HAP-1 (cell line): ENCODE measurements around the gene AHCYL1.
A peak's percentile ranks its signal among the peaks of the same experiment; 100 is the strongest.

Experiments used
- DNase-seq, 2 experiments: peaks; one replicate each; pipeline ENCODE4 v3.0.0-alpha.2; 2016 to 2020; ENCODE audit warnings: low spot score in 2 of 2
- H3K27me3 ChIP-seq: fragments of 250-450 bp; sonication (Bioruptor Pico); 2 replicates; pipeline ENCODE4 v1.5.1; 2020; ENCODE audit warnings: low read depth, mild to moderate bottlenecking, moderate library complexity
- H3K36me3 ChIP-seq: fragments of 250-450 bp; sonication (Bioruptor Pico); replicated peaks from 2 replicates; pipeline ENCODE4 v1.5.1; 2020; ENCODE audit warnings: mild to moderate bottlenecking
- H3K4me1 ChIP-seq: fragments of 250-450 bp; sonication (Bioruptor Pico); 2 replicates; pipeline ENCODE4 v1.5.1; 2020; ENCODE audit warnings: mild to moderate bottlenecking
- H3K4me3 ChIP-seq: fragments of 250-450 bp; sonication (Bioruptor Pico); 2 replicates; pipeline ENCODE4 v1.5.1; 2020; ENCODE audit warnings: mild to moderate bottlenecking, moderate library complexity
- H3K9me3 ChIP-seq: fragments of 250-450 bp; sonication (Bioruptor Pico); 2 replicates; pipeline ENCODE4 v1.5.1; 2020; ENCODE audit warnings: mild to moderate bottlenecking, moderate library complexity
- in situ Hi-C: fragments of 300-500 bp; cut with MboI; formaldehyde crosslinking; loops from 3 replicates; pipeline ENCODE4 v1.14.3; 2020; ENCODE audit warnings: low sequenced_read_pairs, inconsistent platforms, mixed read lengths

The AHCYL1 gene

GRCh38 chr1:109959632-109959973, 25.0 kb upstream of the AHCYL1 start:
- no peaks in the 10 kb centered on the region for H3K9me3 ChIP-seq
- H3K4me3 ChIP-seq, result no peak overlapping the region
- in situ Hi-C loops, result no loop called here
- no peak for DNase-seq
- no peaks in the 10 kb centered on the region for H3K36me3 ChIP-seq
- no peaks in the 10 kb centered on the region for H3K27me3 ChIP-seq
- peaks cover 14% of the 10 kb centered on the region for H3K4me1 ChIP-seq

DNA sequence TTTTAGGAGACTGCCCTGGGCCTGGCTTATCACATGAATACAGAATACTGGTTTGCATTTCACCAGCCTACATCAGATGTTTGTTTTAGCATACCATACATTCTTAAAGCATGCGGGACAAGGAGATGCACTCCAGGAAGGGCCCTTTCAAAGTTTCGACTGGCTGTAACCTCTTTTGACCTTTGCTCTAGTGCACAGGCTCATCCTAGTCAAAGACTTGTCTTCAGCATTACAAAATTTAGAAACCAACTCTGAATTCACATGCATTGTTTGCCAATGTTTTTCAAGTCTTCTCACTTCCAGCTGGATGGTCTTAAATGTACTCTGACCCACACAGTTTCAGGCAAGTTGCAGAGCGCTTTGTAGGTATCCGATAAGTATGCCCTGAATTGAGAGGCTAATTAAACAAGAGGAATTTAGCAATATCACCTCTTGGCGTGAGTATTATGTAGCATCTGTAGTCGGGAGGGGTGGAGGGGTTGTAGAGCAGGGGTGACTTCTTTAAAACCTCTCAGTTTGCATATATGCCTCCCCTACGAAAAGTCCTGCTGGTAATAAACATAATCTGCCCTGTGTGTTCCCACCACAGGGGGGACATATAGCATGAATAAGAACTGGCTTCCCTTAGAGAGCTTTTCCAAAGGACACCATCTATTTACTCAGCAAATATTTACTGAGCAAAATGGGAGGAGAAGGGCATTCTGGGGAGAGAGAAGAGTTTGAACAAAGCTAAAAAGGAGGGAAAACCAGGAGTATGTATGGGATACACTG, 24.4 kb upstream of the AHCYL1 start:
- peak; percentile 18 to 35 for DNase-seq
- in situ Hi-C loops, result no loop called here
- Histone ChIP-seq H3K9me3 (no peaks in the 10 kb centered on the region), H3K36me3 (no peaks in the 10 kb centered on the region), H3K27me3 (no peaks in the 10 kb centered on the region), H3K4me1 (peaks cover 14% of the 10 kb centered on the region), H3K4me3 (no peak overlapping the region)

- Histone ChIP-seq H3K27me3 (no peaks in the 10 kb centered on the region), H3K4me1 (peaks cover 14% of the 10 kb centered on the region), H3K9me3 (no peaks in the 10 kb centered on the region), H3K4me3 (no peak overlapping the region), H3K36me3 (no peaks in the 10 kb centered on the region)
- DNase-seq, result no peak
- in situ Hi-C loops, result no loop called here
Measured at GRCh38 chr1:109960745-109961094, 23.8 kb upstream of the AHCYL1 start.

DNA sequence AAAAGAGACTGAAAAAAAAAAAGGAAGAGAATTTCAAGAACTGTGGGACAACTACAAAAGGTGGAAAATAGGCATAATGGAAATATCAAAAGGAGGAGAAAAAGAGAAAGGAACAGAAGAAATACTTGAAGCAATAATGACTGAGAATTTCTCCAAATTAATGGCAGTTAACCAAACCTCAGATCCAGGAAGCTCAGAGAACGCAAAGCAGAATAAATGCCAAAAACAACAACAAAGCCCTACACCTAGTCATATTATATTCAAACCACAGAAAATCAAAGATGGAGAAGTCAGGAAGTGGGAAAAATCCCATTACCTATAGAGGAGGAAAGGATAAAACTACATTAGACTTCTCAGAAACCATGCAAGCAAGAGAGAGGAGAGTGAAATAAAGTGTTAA, 20.7 kb upstream of the AHCYL1 start:
- no peaks in the 10 kb centered on the region for H3K36me3 ChIP-seq
- no peak overlapping the region for H3K4me3 ChIP-seq
- in situ Hi-C loops, result no loop called here
- no peak for DNase-seq
- H3K9me3 ChIP-seq, result no peaks in the 10 kb centered on the region
- peaks cover 14% of the 10 kb centered on the region for H3K4me1 ChIP-seq
- H3K27me3 ChIP-seq, result no peaks in the 10 kb centered on the region

GRCh38 chr1:109969146-109969829, 15.3 kb upstream of the AHCYL1 start:
- H3K4me1 ChIP-seq, result no peaks in the 10 kb centered on the region
- in situ Hi-C loops, result no loop called here
- DNase-seq, result no peak
- H3K36me3 ChIP-seq, result no peaks in the 10 kb centered on the region
- no peaks in the 10 kb centered on the region; the same call in 1 of the 2 replicates for H3K27me3 ChIP-seq
- no peaks in the 10 kb centered on the region for H3K9me3 ChIP-seq
- no peak overlapping the region for H3K4me3 ChIP-seq

GRCh38 chr1:109969907-109970306, 14.7 kb upstream of the AHCYL1 start:
- no peak overlapping the region for H3K4me3 ChIP-seq
- in situ Hi-C loops, result no loop called here
- no peaks in the 10 kb centered on the region for H3K9me3 ChIP-seq
- H3K27me3 ChIP-seq, result no peaks in the 10 kb centered on the region; the same call in 1 of the 2 replicates
- no peaks in the 10 kb centered on the region for H3K36me3 ChIP-seq
- no peak for DNase-seq
- no peaks in the 10 kb centered on the region for H3K4me1 ChIP-seq

GRCh38 chr1:109971559-109971958, 13.0 kb upstream of the AHCYL1 start:
- Histone ChIP-seq H3K9me3 (no peaks in the 10 kb centered on the region), H3K4me3 (no peak overlapping the region), H3K4me1 (no peaks in the 10 kb centered on the region), H3K36me3 (no peaks in the 10 kb centered on the region), H3K27me3 (no peaks in the 10 kb centered on the region; the same call in 1 of the 2 replicates)
- DNase-seq, result no peak
- in situ Hi-C loops, result no loop called here

GRCh38 chr1:109974191-109974590, 10.4 kb upstream of the AHCYL1 start:
- no peaks in the 10 kb centered on the region; the same call in 1 of the 2 replicates for H3K27me3 ChIP-seq
- DNase-seq, result no peak
- no peaks in the 10 kb centered on the region for H3K36me3 ChIP-seq
- in situ Hi-C loops, result no loop called here
- no peaks in the 10 kb centered on the region for H3K4me1 ChIP-seq
- H3K9me3 ChIP-seq, result no peaks in the 10 kb centered on the region
- H3K4me3 ChIP-seq, result no peak overlapping the region

DNA sequence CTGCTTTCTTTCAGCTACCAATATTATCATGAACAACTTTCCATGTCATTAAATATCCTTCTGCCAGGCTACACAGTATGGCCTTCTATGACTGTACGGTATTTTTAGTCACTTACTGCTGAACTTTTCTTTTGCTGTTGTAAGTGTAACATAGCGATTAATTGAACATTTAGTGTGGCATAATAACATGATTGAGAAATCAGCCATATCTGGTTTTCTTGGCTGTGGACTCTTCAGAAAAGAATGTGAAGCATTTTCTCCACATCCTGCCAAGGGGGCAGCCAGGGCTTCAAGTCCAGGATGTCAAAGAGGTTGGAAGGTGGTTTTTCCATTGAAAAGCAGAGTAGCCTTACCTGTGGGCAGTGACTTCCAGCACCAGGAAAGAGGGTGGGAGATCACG, 8.8 kb upstream of the AHCYL1 start:
- Histone ChIP-seq H3K4me3 (no peak overlapping the region), H3K27me3 (no peaks in the 10 kb centered on the region), H3K36me3 (no peaks in the 10 kb centered on the region), H3K4me1 (no peaks in the 10 kb centered on the region; the same call in 1 of the 2 replicates), H3K9me3 (no peaks in the 10 kb centered on the region)
- in situ Hi-C loops, result no loop called here
- DNase-seq, result no peak

GRCh38 chr1:109976762-109977161, 7.8 kb upstream of the AHCYL1 start:
- no peak for DNase-seq
- Histone ChIP-seq H3K4me3 (no peak overlapping the region), H3K36me3 (no peaks in the 10 kb centered on the region), H3K4me1 (no peaks in the 10 kb centered on the region; the same call in 1 of the 2 replicates), H3K27me3 (no peaks in the 10 kb centered on the region), H3K9me3 (no peaks in the 10 kb centered on the region)
- in situ Hi-C loops, result no loop called here

- in situ Hi-C loops, result no loop called here
- Histone ChIP-seq H3K9me3 (no peaks in the 10 kb centered on the region), H3K36me3 (no peaks in the 10 kb centered on the region), H3K27me3 (no peaks in the 10 kb centered on the region), H3K4me3 (no peak overlapping the region), H3K4me1 (no peaks in the 10 kb centered on the region; the same call in 1 of the 2 replicates)
- DNase-seq, result no peak
Measured at GRCh38 chr1:109977225-109977624, 7.3 kb upstream of the AHCYL1 start.

DNA sequence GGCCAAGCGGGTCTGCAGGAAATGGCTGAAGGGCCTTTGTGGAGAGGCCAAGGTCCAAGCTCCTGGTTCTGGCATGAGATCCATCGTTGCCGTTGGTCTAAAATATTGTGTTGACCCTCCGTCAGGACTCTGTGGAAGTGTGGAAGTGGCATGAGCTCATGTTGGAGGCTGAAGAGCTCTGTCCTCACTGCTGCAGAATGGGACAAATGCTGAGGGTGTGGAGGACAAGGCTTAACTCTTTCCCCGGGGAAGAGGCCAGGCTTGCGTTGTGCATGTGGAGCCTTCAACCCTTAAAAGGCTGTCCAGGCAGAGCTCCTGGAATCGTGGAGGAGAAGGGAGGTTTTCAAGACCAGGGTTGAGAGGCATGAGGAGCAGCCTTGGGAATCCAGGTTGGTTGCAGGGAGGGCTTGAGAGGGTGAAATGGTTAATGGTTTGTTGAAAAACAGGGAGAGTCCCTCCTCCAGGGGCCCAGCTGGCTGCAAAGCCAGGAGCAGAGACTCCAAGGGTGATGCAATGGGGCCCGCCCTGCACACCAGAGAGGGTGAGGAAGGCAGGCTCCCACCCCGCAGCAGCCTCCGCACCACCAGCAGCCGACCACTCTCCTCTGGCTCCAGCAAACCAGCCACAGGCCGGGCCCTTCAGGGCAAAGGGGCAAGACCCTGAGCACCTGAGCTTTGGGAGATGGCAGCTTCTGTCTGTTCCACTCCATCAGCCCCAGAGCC, 6.7 kb upstream of the AHCYL1 start:
- in situ Hi-C loops, result no loop called here
- no peaks in the 10 kb centered on the region for H3K9me3 ChIP-seq
- no peak for DNase-seq
- H3K4me3 ChIP-seq, result no peak overlapping the region
- H3K27me3 ChIP-seq, result no peaks in the 10 kb centered on the region
- no peaks in the 10 kb centered on the region for H3K36me3 ChIP-seq
- H3K4me1 ChIP-seq, result no peaks in the 10 kb centered on the region; the same call in 1 of the 2 replicates

GRCh38 chr1:109978761-109979488, 5.6 kb upstream of the AHCYL1 start:
- H3K27me3 ChIP-seq, result no peaks in the 10 kb centered on the region
- H3K4me1 ChIP-seq, result peaks cover 2% of the 10 kb centered on the region
- H3K4me3 ChIP-seq, result no peak overlapping the region
- in situ Hi-C loops, result no loop called here
- DNase-seq, result no peak
- no peaks in the 10 kb centered on the region for H3K36me3 ChIP-seq
- no peaks in the 10 kb centered on the region for H3K9me3 ChIP-seq
